K562 (cell line): ENCODE measurements around the gene MMEL1.

Experiments used
- ETV6 ChIP-seq, 3 experiments: fragments of 150-350 bp in 1 of 3; sonication (generic) in 1 of 3; formaldehyde crosslinking in 1 of 3; IDR thresholded peaks; 2 replicates each; pipeline versions ENCODE4 v1.6.1 to v1.8.0; 2014 to 2022; ENCODE audit warnings: borderline replicate concordance in 2 of 3, low read depth in 2 of 3, antibody characterized with exemption in 1 of 3, low read length in 1 of 3, mild to moderate bottlenecking in 1 of 3, missing genetic modification reagents in 1 of 3
- POLR2A ChIP-seq: fragments of 450-650 bp; conservative IDR thresholded peaks from 2 replicates; pipeline ENCODE4 v1.6.1; 2016
- YY1 ChIP-seq, 3 experiments: IDR thresholded peaks; 2 replicates each; pipeline ENCODE4 v1.6.1; 2011; ENCODE audit warnings: low read length in 2 of 3, mild to moderate bottlenecking in 2 of 3, moderate library complexity in 2 of 3, borderline replicate concordance in 1 of 3, control low read depth in 1 of 3, low read depth in 1 of 3; ENCODE audit not compliant: insufficient read depth in 3 of 3, insufficient replicate concordance in 2 of 3, control insufficient read depth in 1 of 3, insufficient read length in 1 of 3; ENCODE audit errors: extremely low read depth in 1 of 3
- TF ChIP-seq, protein P1 (sequence below): conservative IDR thresholded peaks from 2 replicates; pipeline ENCODE4 v1.6.1; 2011; ENCODE audit warnings: low read depth, mild to moderate bottlenecking, low read length; ENCODE audit not compliant: control insufficient read depth
- TF ChIP-seq, protein P2 (sequence below): sonication (generic); formaldehyde crosslinking; IDR thresholded peaks from 2 replicates; pipeline ENCODE4 v1.8.1; 2023; ENCODE audit warnings: mild to moderate bottlenecking, missing genetic modification reagents
- TF ChIP-seq, protein P3 (sequence below), 3 experiments: IDR thresholded peaks in 2 of 3; conservative IDR thresholded peaks in 1 of 3; 2 replicates each; pipeline ENCODE4 v1.5.1; 2011 to 2012; ENCODE audit warnings: low read length in 3 of 3, mild to moderate bottlenecking in 3 of 3, control low read depth in 2 of 3, improper control_type of control experiment in 1 of 3, inconsistent platforms in 1 of 3, low read depth in 1 of 3, mixed read lengths in 1 of 3, moderate library complexity in 1 of 3; ENCODE audit not compliant: insufficient read depth in 2 of 3

GRCh38 chr1:2558861-2559260 lies 74.0 kb downstream of the MMEL1 start:
- TF ChIP-seq YY1 (IDR thresholded peaks at IDR 0.05; ENCODE audit: borderline replicate concordance in 1 of 3, control insufficient read depth in 1 of 3, extremely low read depth in 1 of 3, insufficient read depth in 3 of 3, insufficient read length in 1 of 3, insufficient replicate concordance in 2 of 3, low read depth in 1 of 3, low read length in 2 of 3) = no peak
- TF ChIP-seq, protein P1, sequence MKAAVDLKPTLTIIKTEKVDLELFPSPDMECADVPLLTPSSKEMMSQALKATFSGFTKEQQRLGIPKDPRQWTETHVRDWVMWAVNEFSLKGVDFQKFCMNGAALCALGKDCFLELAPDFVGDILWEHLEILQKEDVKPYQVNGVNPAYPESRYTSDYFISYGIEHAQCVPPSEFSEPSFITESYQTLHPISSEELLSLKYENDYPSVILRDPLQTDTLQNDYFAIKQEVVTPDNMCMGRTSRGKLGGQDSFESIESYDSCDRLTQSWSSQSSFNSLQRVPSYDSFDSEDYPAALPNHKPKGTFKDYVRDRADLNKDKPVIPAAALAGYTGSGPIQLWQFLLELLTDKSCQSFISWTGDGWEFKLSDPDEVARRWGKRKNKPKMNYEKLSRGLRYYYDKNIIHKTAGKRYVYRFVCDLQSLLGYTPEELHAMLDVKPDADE = no peak
- TF ChIP-seq, protein P2, sequence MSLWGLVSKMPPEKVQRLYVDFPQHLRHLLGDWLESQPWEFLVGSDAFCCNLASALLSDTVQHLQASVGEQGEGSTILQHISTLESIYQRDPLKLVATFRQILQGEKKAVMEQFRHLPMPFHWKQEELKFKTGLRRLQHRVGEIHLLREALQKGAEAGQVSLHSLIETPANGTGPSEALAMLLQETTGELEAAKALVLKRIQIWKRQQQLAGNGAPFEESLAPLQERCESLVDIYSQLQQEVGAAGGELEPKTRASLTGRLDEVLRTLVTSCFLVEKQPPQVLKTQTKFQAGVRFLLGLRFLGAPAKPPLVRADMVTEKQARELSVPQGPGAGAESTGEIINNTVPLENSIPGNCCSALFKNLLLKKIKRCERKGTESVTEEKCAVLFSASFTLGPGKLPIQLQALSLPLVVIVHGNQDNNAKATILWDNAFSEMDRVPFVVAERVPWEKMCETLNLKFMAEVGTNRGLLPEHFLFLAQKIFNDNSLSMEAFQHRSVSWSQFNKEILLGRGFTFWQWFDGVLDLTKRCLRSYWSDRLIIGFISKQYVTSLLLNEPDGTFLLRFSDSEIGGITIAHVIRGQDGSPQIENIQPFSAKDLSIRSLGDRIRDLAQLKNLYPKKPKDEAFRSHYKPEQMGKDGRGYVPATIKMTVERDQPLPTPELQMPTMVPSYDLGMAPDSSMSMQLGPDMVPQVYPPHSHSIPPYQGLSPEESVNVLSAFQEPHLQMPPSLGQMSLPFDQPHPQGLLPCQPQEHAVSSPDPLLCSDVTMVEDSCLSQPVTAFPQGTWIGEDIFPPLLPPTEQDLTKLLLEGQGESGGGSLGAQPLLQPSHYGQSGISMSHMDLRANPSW (CRISPR knock-in tag) = no peak
- no peak for TF ChIP-seq POLR2A
- TF ChIP-seq ETV6 (IDR thresholded peaks at IDR 0.05; ENCODE audit: borderline replicate concordance in 1 of 2, low read depth in 2 of 2, low read length in 1 of 2) = no peak
- TF ChIP-seq ETV6 (CRISPR knock-in tag; IDR thresholded peaks at IDR 0.05; ENCODE audit: borderline replicate concordance) = no peak
- TF ChIP-seq, protein P3, sequence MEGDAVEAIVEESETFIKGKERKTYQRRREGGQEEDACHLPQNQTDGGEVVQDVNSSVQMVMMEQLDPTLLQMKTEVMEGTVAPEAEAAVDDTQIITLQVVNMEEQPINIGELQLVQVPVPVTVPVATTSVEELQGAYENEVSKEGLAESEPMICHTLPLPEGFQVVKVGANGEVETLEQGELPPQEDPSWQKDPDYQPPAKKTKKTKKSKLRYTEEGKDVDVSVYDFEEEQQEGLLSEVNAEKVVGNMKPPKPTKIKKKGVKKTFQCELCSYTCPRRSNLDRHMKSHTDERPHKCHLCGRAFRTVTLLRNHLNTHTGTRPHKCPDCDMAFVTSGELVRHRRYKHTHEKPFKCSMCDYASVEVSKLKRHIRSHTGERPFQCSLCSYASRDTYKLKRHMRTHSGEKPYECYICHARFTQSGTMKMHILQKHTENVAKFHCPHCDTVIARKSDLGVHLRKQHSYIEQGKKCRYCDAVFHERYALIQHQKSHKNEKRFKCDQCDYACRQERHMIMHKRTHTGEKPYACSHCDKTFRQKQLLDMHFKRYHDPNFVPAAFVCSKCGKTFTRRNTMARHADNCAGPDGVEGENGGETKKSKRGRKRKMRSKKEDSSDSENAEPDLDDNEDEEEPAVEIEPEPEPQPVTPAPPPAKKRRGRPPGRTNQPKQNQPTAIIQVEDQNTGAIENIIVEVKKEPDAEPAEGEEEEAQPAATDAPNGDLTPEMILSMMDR (IDR thresholded peaks at IDR 0.05 in 2 of 3, conservative IDR thresholded peaks at IDR 0.05 in 1 of 3; ENCODE audit: insufficient read depth in 2 of 3, low read depth in 1 of 3, low read length in 3 of 3) = no peak
